Daoy (cell line): ENCODE results near the gene CCDC82. TPM values are rescaled to one million over a fixed set of nuclear protein-coding genes. Genes with fewer than 3 reads are reported as not detected.

ENCODE experiments used
- DNase-seq: peaks from one replicate; pipeline ENCODE4 v3.0.0-alpha.2; 2015; ENCODE audit warnings: low read depth
- total RNA-seq: library from RNA; depleted of rRNA; stranded (reverse); fragments of >200 nt; shearing (Covaris generic); gene quantifications from 2 replicates; pipeline ENCODE4 v1.2.3, GENCODE V29; 2014

Gene CCDC82
- total RNA-seq, 1 experiment from 2014 or later, result 13.6 TPM

DNA sequence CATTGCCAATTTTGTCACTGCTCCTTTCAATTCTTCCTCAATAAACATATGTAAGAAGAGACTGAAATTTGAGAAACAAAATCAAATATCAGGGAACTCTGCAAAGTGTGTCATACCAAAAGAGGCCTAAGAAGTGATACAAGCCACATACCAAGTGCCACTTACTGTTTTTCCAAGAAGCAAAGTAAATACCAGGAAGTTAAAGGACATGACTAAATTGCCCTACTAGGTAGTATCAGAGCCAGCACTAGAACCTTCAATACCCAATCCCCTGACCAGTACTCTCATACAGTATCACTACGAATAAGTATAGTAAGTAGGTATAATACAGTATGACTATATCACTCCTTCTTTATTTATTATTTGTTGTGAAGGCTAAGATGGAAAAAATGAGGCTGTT is 60.3 kb downstream of the CCDC82 start:
- no peak for DNase-seq

DNA sequence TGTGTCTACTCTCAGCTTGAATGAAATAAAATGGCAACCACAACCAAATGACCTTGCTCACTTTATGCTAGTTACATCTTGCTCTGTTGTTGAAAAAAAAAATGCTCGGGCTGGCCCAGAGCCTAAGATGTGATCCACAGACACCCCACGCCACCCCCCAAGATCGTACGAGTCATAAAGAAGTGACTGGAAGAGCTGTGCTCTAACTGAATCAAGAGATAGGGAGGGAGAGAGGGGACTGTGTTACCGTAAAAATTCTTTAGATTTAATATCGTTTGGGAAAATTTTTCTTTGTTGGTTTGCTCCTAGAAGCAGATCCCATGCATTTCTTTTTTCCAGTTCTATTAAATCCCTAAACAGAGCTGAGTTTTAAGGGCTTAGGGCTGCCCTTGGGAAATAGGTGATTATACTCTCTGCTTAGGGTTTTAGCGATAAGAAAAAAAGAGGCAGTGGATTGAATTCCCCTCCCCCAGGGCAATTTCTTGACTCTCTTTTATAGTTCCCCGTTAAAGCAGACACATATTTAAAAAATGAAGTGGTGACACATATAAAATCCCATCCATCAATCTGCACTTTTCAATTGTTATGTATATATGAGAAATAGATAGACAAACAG is 61.2 kb downstream of the CCDC82 start:
- peak; percentile 38 for DNase-seq

DNA sequence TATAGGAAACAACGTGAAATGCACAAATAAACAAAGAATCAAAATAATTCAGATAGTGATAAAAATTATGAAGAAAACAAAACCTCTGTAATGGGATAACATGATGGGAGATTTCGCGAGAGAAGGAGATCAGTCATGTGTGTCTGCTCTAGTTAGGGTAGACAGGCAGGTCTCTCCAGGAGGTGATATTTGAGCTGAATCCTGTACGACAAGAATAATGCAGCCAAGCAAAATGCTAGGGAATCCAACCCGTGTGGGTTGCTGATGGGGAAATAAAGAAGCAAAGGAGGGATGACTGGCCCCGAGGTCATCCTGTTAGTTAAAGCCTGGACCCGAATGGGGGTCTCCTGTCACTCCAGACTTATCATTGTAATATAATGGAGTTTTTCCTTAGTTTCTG is 62.8 kb downstream of the CCDC82 start:
- DNase-seq, result no peak

- DNase-seq, result peak; percentile 70
These were observed 64.8 kb downstream of the CCDC82 start for GRCh38 chr11:96324912-96325311.

GRCh38 chr11:96323642-96323985 is 66.1 kb downstream of the CCDC82 start:
- no peak for DNase-seq

GRCh38 chr11:96322775-96323641 is 66.7 kb downstream of the CCDC82 start:
- no peak for DNase-seq

- DNase-seq, result no peak
These were observed 68.6 kb downstream of the CCDC82 start for GRCh38 chr11:96321091-96321490.

DNA sequence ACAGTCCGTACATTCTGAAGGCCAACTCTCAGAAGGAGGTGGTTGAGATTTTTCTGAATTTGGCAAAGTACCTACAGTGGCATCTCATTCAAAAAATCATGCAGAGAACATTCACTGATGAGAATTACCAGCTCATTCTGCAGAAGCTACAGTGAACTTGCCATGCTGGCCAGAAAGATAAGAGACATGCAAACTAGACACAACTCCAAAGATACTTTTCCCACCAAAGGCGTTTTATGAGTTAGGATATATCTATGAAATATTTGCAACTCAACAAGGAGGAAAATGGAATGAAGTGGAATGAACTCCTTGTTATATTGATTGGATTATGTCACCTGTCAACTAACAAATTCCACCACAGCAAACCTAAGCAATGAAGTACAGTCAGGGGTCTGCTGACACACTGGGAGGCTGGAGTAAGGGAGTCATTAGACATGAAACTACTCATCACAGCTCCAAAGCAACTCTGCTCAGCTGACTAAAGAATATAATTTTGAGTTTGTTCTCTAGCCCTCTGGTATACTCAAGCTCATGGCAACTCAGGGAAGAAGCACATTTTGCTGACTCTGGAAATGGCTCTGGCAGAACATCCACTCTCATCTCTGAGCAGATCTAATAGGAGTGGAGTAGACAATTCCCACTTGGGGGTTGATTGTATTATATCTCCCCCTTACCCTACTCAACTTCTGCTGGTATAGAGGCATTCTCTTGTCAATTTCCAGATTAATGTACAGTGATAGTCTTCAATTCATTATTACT is 69.6 kb downstream of the CCDC82 start:
- no peak for DNase-seq

- DNase-seq, result no peak
These were observed 70.9 kb downstream of the CCDC82 start for GRCh38 chr11:96318850-96319249.

GRCh38 chr11:96318399-96318798 is 71.3 kb downstream of the CCDC82 start:
- no peak for DNase-seq

DNA sequence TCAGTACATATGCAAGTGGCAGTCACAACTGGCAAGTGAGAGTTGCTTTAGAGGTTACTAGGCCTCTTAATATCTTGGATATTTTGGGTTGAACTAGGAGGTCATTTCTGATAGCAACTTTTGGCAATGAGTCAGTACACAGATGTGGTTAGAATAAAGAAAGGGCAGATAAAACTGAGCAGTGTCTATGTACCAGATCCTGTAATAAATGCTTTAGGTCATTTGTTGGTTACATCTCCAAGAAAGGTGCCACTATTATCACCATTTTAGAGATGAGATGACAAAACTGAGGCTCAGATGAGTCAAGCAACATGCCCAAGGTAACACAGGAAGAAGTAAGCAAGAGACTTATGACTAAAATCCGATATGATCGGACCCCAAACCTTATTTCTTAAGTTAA is 71.7 kb downstream of the CCDC82 start:
- DNase-seq, result no peak

- no peak for DNase-seq
These were observed 72.1 kb downstream of the CCDC82 start for GRCh38 chr11:96317571-96317970.

- no peak for DNase-seq
These were observed 72.8 kb downstream of the CCDC82 start for GRCh38 chr11:96316869-96317268.

DNA sequence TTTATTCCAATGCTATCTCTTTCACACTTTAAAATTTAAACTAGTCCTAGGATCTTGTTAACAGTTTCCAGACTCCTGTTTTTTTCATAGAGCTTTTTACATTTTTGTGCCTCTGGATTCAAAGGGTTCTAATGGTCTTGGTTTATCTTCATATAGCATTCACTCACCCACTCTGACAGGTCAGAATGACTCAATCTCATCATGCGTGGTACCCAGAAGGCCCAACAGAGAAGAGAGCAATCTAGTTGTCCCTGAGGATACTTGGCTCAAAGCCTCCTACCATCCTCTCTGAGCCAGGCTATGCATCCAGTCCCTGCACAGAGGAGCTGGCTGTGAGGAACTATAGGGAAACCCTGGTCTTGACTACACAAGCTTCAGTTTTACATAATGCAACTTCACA is 74.2 kb downstream of the CCDC82 start:
- no peak for DNase-seq

GRCh38 chr11:96314326-96315020 is 75.2 kb downstream of the CCDC82 start:
- peak; percentile 79 for DNase-seq

DNA sequence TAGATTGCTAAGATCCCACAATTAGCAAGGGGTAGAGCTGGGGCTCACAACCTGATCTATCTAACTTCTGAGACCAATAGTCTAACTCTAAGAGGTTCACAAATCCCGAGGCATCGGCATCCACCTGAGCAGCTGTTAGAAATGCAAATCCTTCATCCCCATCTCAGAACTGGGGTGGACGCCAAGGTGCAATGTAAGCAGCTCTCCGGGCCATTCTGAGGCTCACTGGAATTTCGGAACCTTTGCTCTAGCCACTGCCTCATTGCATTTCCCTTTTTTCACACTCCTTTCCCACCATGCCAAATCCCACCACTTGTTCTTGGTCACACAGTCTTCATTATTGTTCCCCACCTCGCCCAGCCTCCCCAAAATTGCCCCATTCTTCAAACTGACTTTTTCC is 76.5 kb downstream of the CCDC82 start:
- DNase-seq, result no peak

DNA sequence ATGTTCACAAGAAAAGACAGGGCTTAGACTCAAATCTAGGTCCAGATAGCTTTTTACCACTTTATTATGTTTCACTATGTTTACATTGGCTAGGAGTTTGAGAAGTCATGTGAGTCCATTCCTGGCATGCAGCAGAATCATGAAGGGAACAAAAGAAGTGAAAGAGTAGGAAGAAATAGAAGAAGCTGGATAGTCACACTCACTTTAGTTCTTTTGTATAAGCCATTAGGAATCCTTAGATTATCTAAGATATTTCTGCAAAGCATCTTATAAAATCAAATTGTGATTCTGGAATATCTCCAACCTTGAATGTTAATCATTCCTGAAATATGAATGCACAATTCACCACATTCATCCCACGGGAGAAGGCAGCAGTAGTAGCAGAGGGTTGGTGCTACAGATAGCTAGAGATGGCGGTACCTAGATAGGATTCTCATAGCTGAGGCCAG is 78.6 kb downstream of the CCDC82 start:
- DNase-seq, result peak; percentile 57

DNA sequence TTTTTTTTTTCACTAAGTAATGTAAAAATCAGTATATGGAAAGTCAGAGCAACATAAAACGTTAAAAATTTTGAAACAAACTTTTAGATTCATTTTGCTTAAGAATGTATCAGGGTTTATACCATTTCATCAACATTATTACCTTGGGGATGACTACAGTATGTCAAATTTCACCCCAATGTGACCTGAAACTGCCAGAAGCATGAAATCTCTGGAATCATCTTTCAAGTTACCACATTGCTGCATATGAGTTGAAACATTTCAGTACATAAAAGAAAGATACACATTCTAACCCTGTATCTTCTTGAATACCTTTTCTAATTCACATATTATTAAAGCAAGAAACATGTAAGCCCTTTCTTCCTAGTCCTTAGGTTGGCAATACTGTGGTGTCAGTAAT is 79.5 kb downstream of the CCDC82 start:
- no peak for DNase-seq

- no peak for DNase-seq
These were observed 80.1 kb downstream of the CCDC82 start for GRCh38 chr11:96309643-96310017.

DNA sequence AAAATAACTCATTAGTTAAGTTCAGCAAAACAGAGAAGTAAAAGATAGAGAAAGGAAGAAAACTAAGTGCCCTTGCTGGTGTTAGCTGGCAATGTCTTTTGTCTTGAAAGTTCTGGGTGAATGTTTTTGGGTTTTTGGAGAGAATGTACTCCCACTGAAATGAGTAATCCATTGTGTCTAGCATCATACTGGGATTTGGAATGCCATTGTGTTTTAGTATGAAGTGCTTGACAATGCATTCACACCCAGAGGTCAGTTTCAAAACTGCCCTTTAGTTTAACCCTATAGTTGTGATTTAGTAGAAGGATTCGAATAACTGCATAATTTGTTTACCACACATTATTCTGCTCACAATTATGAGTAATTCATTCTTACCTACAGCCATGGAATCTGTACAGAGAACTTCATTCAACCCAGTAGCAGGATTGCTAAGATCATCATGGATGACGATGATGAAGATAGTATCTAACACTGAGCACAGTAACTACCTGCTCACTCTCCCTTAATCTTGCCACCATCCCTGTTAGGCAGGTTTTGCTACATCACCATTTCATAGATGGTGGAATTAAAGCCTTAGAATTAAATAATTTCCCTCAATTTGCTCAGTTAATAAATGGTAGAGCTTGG is 80.6 kb downstream of the CCDC82 start:
- peak; percentile 40 for DNase-seq

- DNase-seq, result peak; percentile 88
These were observed 82.0 kb downstream of the CCDC82 start for GRCh38 chr11:96307776-96308140.
